GM19438 (cell line): ENCODE data around the gene SLC25A6.
"Not testable (repeated sequence)": the region's sequence is repeated elsewhere in the genome, so short reads cannot be mapped to it uniquely, and the experiment has no call there.

Experiments used
- ATAC-seq: cut with Tn5 transposase; IDR thresholded peaks from one replicate; pipeline ENCODE4 v1.9.1; 2021; ENCODE audit warnings: low read depth; ENCODE audit not compliant: unreplicated experiment

The SLC25A6 gene

DNA sequence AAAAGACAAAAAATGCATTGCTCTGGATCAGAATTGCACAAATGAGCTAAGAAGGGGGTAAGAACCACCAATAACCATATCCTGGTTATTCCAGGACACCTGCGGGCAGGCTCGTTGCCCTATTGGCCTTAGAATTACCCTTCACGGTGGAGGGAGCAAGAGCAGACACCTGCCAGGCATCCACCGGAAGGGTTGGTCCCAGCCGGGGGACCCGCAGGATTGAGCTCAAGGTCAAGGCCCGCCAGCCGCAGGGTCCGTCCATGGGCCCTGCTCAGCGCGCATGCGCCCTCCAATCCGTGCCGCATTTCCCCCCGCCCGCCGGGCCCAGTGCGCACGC lies 575 bp downstream of the SLC25A6 start:
- no peak for ATAC-seq

- ATAC-seq = no peak
Observed at GRCh38 chrX:1390621-1391369, 1.1 kb downstream of the SLC25A6 start.

- no peak for ATAC-seq
Observed at GRCh38 chrX:1389993-1390285, 2.0 kb downstream of the SLC25A6 start.

DNA sequence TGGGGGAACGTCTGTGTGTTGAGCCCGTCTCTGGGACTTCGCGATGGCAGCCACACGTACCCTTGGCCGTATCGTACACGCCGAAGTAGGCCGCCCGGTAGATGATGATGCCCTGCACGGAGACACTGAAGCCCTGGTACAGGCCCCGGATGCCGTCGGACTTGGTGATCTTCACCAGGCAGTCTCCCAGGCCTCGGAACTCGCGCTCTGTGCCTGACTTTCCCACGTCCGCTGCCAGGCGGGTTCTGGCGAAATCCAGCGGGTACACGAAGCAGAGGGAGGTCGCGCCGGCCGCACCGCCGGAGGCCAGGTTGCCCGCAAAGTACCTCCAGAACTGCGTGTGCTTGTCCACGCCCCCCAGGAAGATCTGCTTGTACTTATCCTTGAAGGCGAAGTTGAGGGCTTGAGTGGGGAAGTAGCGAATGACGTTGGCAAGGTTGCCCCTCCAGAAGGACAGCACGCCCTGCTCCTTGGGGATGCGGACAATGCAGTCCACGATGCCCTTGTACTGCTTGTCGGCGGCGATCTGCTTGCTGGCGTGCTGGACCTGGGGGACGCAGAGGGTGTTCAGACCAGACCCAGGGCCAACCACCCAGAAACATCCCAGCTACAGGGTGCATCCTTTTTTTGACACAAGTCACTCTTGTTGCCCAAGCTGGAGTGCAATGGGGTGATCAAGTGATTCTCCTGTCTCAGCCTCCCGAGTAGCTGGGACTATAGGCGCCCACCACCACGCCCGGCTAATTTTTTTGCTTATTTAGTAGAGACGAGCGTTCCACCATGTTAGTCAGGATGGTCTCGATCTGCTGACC lies 2.5 kb downstream of the SLC25A6 start:
- no peak for ATAC-seq

- ATAC-seq = no peak
Observed at GRCh38 chrX:1388651-1389050, 3.3 kb downstream of the SLC25A6 start.

GRCh38 chrX:1387141-1387776 lies 4.7 kb downstream of the SLC25A6 start:
- ATAC-seq = no peak

GRCh38 chrX:1386338-1387127 lies 5.4 kb downstream of the SLC25A6 start:
- ATAC-seq = no peak

- ATAC-seq = no peak
Observed at GRCh38 chrX:1385253-1386223, 6.4 kb downstream of the SLC25A6 start.

- no peak for ATAC-seq
Observed at GRCh38 chrX:1384658-1385252, 7.2 kb downstream of the SLC25A6 start.

DNA sequence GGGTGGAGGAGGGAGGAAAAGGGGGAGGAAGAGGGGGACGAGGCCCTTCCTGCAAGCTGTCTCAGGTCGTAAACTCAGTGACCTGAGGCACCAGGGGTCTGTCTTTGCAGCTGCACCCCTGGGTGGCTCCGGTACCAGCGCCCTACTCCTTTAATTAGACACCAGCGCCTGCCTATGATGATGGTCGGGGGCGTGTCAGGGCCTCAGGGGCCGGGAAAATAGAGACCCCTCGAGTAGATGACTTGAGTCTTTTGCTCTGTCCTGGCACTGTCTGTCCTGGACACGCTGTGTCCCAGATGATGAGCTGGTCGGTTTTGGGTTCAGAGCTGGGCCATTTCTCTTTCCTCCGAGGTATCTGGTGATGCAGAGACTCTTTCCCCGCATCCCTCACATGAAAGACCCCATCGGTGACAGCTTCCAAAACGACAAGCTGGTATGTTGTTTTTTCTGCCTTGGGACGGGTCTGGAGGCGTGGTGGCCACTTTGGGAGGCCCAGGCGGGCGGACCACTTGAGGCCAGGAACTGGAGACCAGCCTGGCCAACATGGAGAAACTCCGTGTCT lies 11.2 kb downstream of the SLC25A6 start:
- ATAC-seq = no peak

DNA sequence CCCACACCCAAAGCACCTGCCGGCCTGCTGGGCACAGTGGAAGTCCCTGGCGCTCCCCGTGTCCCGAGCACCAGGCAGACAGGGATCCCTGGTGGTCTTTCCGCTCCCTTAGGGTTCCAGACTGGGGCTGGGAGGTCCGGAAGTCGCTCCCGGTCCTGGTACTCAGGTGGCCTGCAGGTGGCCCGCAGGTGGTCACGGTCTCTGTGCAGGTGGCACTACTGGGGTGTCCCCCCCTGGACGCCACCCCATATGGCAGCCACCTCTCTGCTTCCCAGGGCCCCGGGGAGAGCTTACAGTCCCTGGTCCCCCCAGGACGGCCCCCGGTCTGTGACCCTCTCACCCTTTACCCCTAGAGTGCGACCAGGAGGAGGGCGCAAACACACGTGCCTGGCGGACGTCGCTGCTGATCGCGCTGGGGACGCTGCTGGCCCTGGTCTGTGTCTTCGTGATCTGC lies 13.6 kb downstream of the SLC25A6 start:
- no peak for ATAC-seq

GRCh38 chrX:1368385-1368698 lies 23.6 kb downstream of the SLC25A6 start:
- no peak for ATAC-seq

DNA sequence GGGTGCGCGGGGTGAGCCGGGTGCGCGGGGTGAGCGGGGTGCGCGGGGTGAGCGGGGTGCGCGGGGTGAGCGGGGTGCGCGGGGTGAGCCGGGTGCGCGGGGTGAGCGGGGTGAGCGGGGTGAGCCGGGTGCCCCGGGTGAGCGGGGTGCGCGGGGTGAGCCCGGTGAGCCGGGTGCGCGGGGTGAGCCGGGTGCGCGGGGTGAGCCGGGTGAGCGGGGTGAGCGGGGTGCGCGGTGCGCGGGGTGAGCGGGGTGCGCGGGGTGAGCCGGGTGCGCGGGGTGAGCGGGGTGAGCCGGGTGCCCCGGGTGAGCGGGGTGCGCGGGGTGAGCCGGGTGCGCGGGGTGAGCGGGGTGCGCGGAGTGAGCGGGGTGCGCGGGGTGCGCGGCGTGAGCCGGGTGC lies 25.6 kb downstream of the SLC25A6 start:
- ATAC-seq = not testable (repeated sequence)

DNA sequence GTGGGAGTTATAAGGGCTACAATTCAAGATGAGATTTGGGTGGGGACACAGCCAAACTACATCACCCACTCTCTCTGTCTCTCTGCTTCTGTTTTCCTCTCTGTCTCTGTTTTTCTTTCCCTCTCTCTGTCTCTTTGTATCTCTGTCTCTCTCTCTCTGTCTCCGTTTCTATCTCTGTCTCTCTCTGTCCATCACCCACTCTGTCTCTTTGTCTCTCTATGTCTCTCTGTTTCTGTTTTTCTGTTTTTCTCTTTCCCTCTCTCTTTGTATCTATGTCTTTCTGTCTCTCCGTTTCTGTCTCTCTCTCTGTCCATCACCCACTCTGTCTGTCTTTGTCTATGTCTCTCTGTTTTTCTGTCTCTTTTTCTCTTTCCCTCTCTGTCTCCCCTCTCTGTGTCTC lies 30.0 kb downstream of the SLC25A6 start:
- no peak for ATAC-seq

DNA sequence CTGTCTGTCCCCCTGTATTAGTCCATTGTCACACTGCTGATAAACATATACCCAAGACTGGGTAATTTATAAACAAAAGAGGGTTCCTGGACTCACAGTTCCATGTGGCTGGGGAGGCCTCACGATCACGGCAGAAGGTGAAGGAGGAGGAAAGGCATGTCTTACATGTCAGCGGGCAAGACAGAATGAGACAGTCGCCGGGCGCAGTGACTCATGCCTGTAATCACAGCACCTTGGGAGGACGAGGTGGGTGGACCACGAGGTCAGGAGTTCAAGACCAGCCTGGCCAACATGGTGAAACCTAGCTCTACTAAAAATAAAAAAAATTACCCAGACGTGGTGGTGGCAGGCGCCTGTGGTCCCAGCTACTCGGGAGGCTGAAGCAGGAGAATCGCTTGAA lies 30.6 kb downstream of the SLC25A6 start:
- ATAC-seq = no peak

- ATAC-seq = no peak
Observed at GRCh38 chrX:1360171-1360570, 31.7 kb downstream of the SLC25A6 start.

- no peak for ATAC-seq
Observed at GRCh38 chrX:1359477-1359873, 32.4 kb downstream of the SLC25A6 start.

- no peak for ATAC-seq
Observed at GRCh38 chrX:1358793-1359476, 33.0 kb downstream of the SLC25A6 start.

GRCh38 chrX:1357993-1358392 lies 33.9 kb downstream of the SLC25A6 start:
- ATAC-seq = no peak
